Measurements from ENCODE around the gene SLC14A1.

The SLC14A1 gene

GRCh38 chr18:45793264-45793965, 69.4 kb downstream of the SLC14A1 start:
- DNase-seq (ENCODE audit: low read depth in 2 of 3, low spot score in 1 of 3), result no peak

GRCh38 chr18:45801416-45802004, 77.5 kb downstream of the SLC14A1 start:
- DNase-seq (ENCODE audit: low read depth in 2 of 3, low spot score in 1 of 3), result no peak

All from stimulated activated CD4-positive, alpha-beta T cell treated with anti-CD3 and anti-CD28 coated beads, Interleukin-12 subunit alpha, Interleukin-12 subunit beta, amount 100 ng/mL, for 48 hours (primary cell).